K562 (cell line): Measurements from ENCODE around the gene ABCC1. TPM values are rescaled to one million over a fixed set of nuclear protein-coding genes. Genes with fewer than 3 reads are reported as not detected.

Source experiments
- BCOR ChIP-seq: fragments of 450-650 bp; IDR thresholded peaks from 2 replicates; pipeline ENCODE4 v1.6.1; 2016
- ETV1 ChIP-seq: fragments of 450-650 bp; conservative IDR thresholded peaks from 2 replicates; pipeline ENCODE4 v1.6.1; 2016; ENCODE audit warnings: missing genetic modification characterization, control low read depth, low read depth, missing compliant biosample characterization
- HDAC3 ChIP-seq: fragments of 450-650 bp; IDR thresholded peaks from 2 replicates; pipeline ENCODE4 v1.6.1; 2018; ENCODE audit warnings: borderline replicate concordance, mild to moderate bottlenecking, moderate library complexity; ENCODE audit not compliant: partially characterized antibody
- MXD1 ChIP-seq: fragments of 250-450 bp; sonication (Bioruptor Pico); IDR thresholded peaks from 2 replicates; pipeline ENCODE4 v1.8.0; 2021; ENCODE audit warnings: borderline replicate concordance, mild to moderate bottlenecking, moderate library complexity; ENCODE audit not compliant: poor library complexity, severe bottlenecking
- RCOR1 ChIP-seq, 2 experiments: IDR thresholded peaks; 2 replicates each; pipeline ENCODE4 v1.6.1; 2012; ENCODE audit warnings: low read depth in 2 of 2, low read length in 2 of 2, borderline replicate concordance in 1 of 2, improper control_type of control experiment in 1 of 2
- SMARCA5 ChIP-seq: fragments of 450-650 bp; IDR thresholded peaks from 2 replicates; pipeline ENCODE4 v1.6.1; 2016
- UBTF ChIP-seq, 2 experiments: IDR thresholded peaks; 2 replicates each; pipeline ENCODE4 v1.6.1; 2012; ENCODE audit warnings: improper control_type of control experiment in 2 of 2, low read depth in 2 of 2, low read length in 2 of 2, borderline replicate concordance in 1 of 2
- ZBTB40 ChIP-seq, 2 experiments: fragments of 450-650 bp in 1 of 2; sonication (generic) in 1 of 2; formaldehyde crosslinking in 1 of 2; IDR thresholded peaks; 2 replicates each; pipeline versions ENCODE4 v1.7.1 to v1.9.0; 2016 to 2022; ENCODE audit warnings: inconsistent platforms in 1 of 2, mild to moderate bottlenecking in 1 of 2, missing genetic modification reagents in 1 of 2
- ZBTB7A ChIP-seq: IDR thresholded peaks from 2 replicates; pipeline ENCODE4 v1.6.1; 2011; ENCODE audit warnings: low read depth, mild to moderate bottlenecking, low read length, moderate library complexity, borderline replicate concordance; ENCODE audit not compliant: control insufficient read depth
- ZHX1 ChIP-seq: fragments of 150-350 bp; conservative IDR thresholded peaks from 2 replicates; pipeline ENCODE4 v1.6.1; 2014; ENCODE audit warnings: low read length
- polyA plus RNA-seq, 8 experiments: library from polyadenylated mRNA; depleted of rRNA in 4 of 8; stranded (reverse) in 5 of 8; unstranded in 3 of 8; fragments of >200 nt; fragmentation: Nextera tagmentation in 2 of 8; fragmentation: Illumina TruSeq in 1 of 8; extraction: Ambion mirVana in 2 of 8; extraction: Trizol in 1 of 8; gene quantifications; 2 replicates each; pipeline versions ENCODE4 v1.2.1 to v1.2.3, GENCODE V29; 2011 to 2014; ENCODE audit warnings: inconsistent platforms in 1 of 8, missing spikeins in 1 of 8
- total RNA-seq, 7 experiments: library from RNA; depleted of rRNA in 6 of 7; stranded (reverse); fragments of >200 nt in 6 of 7; fragmentation: Illumina TruSeq in 2 of 7; extraction: Trizol in 2 of 7; gene quantifications; 2 replicates each; pipeline versions ENCODE4 v1.2.1 to v1.2.3, GENCODE V29; 2011 to 2021; ENCODE audit warnings: low replicate concordance in 1 of 7

ABCC1 gene
- total and polyA plus RNA-seq, 9 of the 15 experiments (the other 6 are each of a cell fraction or from before 2014, with no cell fraction given): 3.9 to 41.6 (median 10.0) TPM

GRCh38 chr16:15988268-15989013 is 39.0 kb downstream of the ABCC1 start (continued):
- TF ChIP-seq UBTF (IDR thresholded peaks at IDR 0.05; ENCODE audit: borderline replicate concordance in 1 of 2, low read depth in 2 of 2, low read length in 2 of 2) (peak; percentile 36 to 76; a peak in 1 of 4 replicates), MXD1 (no peak), ZBTB40 (IDR thresholded peaks at IDR 0.05) (0 out of 2 replicates have a peak, but pooled peaks have one; percentile 49), ZBTB40 (CRISPR knock-in tag; IDR thresholded peaks at IDR 0.05) (no peak), RCOR1 (IDR thresholded peaks at IDR 0.05; ENCODE audit: borderline replicate concordance in 1 of 2, low read depth in 2 of 2, low read length in 2 of 2) (peak in 1 of 2 experiments; percentile 89; a peak in 2 of 4 replicates), ZBTB7A (peak; percentile 75), ZHX1 (no peak), SMARCA5 (no peak), HDAC3 (peak; percentile 76), ETV1 (tag) (peak; percentile 62), BCOR (peak; percentile 7)
